ENCODE results near the gene OR5F1. TPM values are rescaled to one million over a fixed set of nuclear protein-coding genes. Genes with fewer than 3 reads are reported as not detected.

OR5F1 gene
- total RNA-seq, 1 experiment from 2014 or later = not detected

DNA sequence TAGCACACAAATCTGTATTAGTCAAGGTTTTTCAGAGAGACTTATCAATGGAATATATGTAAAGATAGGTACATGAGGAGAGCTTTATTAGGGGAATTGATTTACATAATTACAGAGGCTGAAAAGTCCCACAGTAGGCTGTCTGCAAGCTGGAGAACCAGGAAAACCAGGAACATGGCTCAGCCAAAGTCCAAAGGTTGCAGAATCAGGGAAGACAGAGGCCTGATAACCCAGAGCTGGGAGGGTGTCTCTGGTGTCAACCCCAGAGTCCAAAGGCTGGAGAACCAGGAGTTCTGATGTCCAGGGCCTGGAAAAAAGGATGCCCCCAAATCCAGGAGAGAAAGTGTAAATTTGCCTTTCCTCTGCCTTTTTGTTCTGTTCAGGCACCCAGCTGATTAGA lies 16.3 kb upstream of the OR5F1 start:
- no peak for DNase-seq
- intact Hi-C loops (cut with micrococcal nuclease; ENCODE audit: unreplicated experiment) = no loop called here
- H3K4me1 Mint-ChIP-seq (ENCODE audit: low read depth, unreplicated experiment) = no peaks in the 10 kb centered on the region

DNA sequence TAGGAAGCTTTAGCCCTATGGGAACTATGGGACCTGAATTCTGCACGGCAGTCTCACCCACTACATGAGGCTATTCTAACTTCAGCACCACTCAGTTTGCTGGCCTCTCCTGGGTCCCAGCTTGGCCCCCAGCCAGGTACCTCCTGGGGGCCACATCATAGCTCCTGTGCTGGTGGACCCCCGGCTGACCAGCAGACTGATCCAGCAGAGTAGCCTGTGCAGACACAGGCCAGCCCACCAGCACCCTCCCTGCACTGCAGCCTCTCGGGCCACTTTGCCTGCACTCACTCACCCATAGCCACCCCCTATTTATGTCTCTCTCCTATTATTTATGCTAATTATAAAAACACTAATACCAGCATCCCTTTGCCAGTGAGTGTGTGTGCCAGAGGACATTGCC lies 23.5 kb downstream of the OR5F1 start:
- H3K27me3 Mint-ChIP-seq (ENCODE audit: insufficient read depth, unreplicated experiment) = no peaks in the 10 kb centered on the region
- no peaks in the 10 kb centered on the region for H3K36me3 Mint-ChIP-seq (ENCODE audit: insufficient read depth, unreplicated experiment)
- no TSS peak for BruUV-seq (replicated peaks)
- no peak overlapping the region for H3K27ac Mint-ChIP-seq (ENCODE audit: unreplicated experiment)
- Histone ChIP-seq H3K4me3 (ENCODE audit: low read depth, low read length) (no peak overlapping the region), H3K27me3 (replicated peaks; ENCODE audit: control insufficient read depth, insufficient read depth, low read length) (no peaks in the 10 kb centered on the region; the same call in 1 of the 2 replicates), H3K4me1 (0 out of 2 replicates have a peak, but pooled peaks cover 4% of the 10 kb centered on the region), H3K36me3 (ENCODE audit: control insufficient read depth, insufficient read depth, low read length) (no peaks in the 10 kb centered on the region), H3K9me3 (no peaks in the 10 kb centered on the region)
- CTCF ChIA-PET = no interaction called here
- intact Hi-C loops (cut with micrococcal nuclease; ENCODE audit: unreplicated experiment) = no loop called here
- H3K4me3 Mint-ChIP-seq (ENCODE audit: unreplicated experiment) = no peak overlapping the region
- TF ChIP-seq CTCF (IDR thresholded peaks at IDR 0.05; ENCODE audit: insufficient read depth in 1 of 2, low read depth in 1 of 2, low read length in 1 of 2, severe bottlenecking in 1 of 2, unreplicated experiment in 1 of 2) = no peak
- peaks cover 7% of the 10 kb centered on the region for H3K4me1 Mint-ChIP-seq (ENCODE audit: low read depth, unreplicated experiment)
- POLR2A ChIA-PET = no interaction called here
- DNase-seq = no peak
- H3K9me3 Mint-ChIP-seq (ENCODE audit: unreplicated experiment) = peaks cover 23% of the 10 kb centered on the region

More for the DNA sequence above, 16.3 kb upstream of the OR5F1 start:
- Mint-ChIP-seq H3K9me3 (ENCODE audit: unreplicated experiment) (no peaks in the 10 kb centered on the region), H3K27me3 (ENCODE audit: insufficient read depth, unreplicated experiment) (no peaks in the 10 kb centered on the region), H3K36me3 (ENCODE audit: insufficient read depth, unreplicated experiment) (no peaks in the 10 kb centered on the region), H3K27ac (ENCODE audit: unreplicated experiment) (no peak overlapping the region), H3K4me3 (ENCODE audit: unreplicated experiment) (no peak overlapping the region)
- Histone ChIP-seq H3K36me3 (ENCODE audit: control insufficient read depth, insufficient read depth, low read length) (no peaks in the 10 kb centered on the region), H3K9me3 (peaks cover 7% of the 10 kb centered on the region; the same call in 1 of the 2 replicates), H3K27me3 (replicated peaks; ENCODE audit: control insufficient read depth, insufficient read depth, low read length) (no peaks in the 10 kb centered on the region), H3K4me3 (ENCODE audit: low read depth, low read length) (no peak overlapping the region), H3K4me1 (peaks cover 8% of the 10 kb centered on the region; the same call in 1 of the 2 replicates)
- POLR2A ChIA-PET = no interaction called here
- no TSS peak for BruUV-seq (replicated peaks)
- TF ChIP-seq CTCF (IDR thresholded peaks at IDR 0.05; ENCODE audit: insufficient read depth in 1 of 2, low read depth in 1 of 2, low read length in 1 of 2, severe bottlenecking in 1 of 2, unreplicated experiment in 1 of 2) = no peak
- CTCF ChIA-PET = interaction anchor here (0.6 kb wide), 1 partner anchor 225 kb away, joined by 3 read pairs; no protein-coding TSS in a partner anchor

- ChIA-PET POLR2A (no interaction called here), CTCF (no interaction called here)
- no TSS peak for BruUV-seq (replicated peaks)
- no peak for DNase-seq
- TF ChIP-seq CTCF (IDR thresholded peaks at IDR 0.05; ENCODE audit: insufficient read depth in 1 of 2, low read depth in 1 of 2, low read length in 1 of 2, severe bottlenecking in 1 of 2, unreplicated experiment in 1 of 2) = no peak
- Mint-ChIP-seq H3K27me3 (ENCODE audit: insufficient read depth, unreplicated experiment) (no peaks in the 10 kb centered on the region), H3K27ac (ENCODE audit: unreplicated experiment) (no peak within 1 kb of the TSS), H3K9me3 (ENCODE audit: unreplicated experiment) (peaks cover 23% of the 10 kb centered on the region), H3K4me3 (ENCODE audit: unreplicated experiment) (no peak within 1 kb of the TSS), H3K4me1 (ENCODE audit: low read depth, unreplicated experiment) (peaks cover 7% of the 10 kb centered on the region), H3K36me3 (ENCODE audit: insufficient read depth, unreplicated experiment) (no peaks in the 10 kb centered on the region)
- no peak within 1 kb of the TSS for H3K4me3 ChIP-seq (ENCODE audit: low read depth, low read length)
- H3K36me3 ChIP-seq (ENCODE audit: control insufficient read depth, insufficient read depth, low read length) = no peaks in the 10 kb centered on the region
- no peaks in the 10 kb centered on the region; the same call in 1 of the 2 replicates for H3K27me3 ChIP-seq (replicated peaks; ENCODE audit: control insufficient read depth, insufficient read depth, low read length)
- H3K9me3 ChIP-seq = no peaks in the 10 kb centered on the region
- H3K4me1 ChIP-seq = 0 out of 2 replicates have a peak, but pooled peaks cover 4% of the 10 kb centered on the region
- intact Hi-C loops (cut with micrococcal nuclease; ENCODE audit: unreplicated experiment) = no loop called here
Measured at GRCh38 chr11:55969845-55970244, 24.6 kb downstream of the OR5F1 start, which contains the start of gene OR10AG1. TSS of gene OR10AG1 (minus strand) at chr11:55969945. CDS start at chr11:55969907, 38 bp downstream.

All from Caco-2 (cell line).